GM21619 (cell line): ENCODE data around the gene FBXO34.

Experiments
- ATAC-seq: cut with Tn5 transposase; IDR thresholded peaks from one replicate; pipeline ENCODE4 v1.9.1; 2021; ENCODE audit not compliant: unreplicated experiment

The FBXO34 gene, protein sequence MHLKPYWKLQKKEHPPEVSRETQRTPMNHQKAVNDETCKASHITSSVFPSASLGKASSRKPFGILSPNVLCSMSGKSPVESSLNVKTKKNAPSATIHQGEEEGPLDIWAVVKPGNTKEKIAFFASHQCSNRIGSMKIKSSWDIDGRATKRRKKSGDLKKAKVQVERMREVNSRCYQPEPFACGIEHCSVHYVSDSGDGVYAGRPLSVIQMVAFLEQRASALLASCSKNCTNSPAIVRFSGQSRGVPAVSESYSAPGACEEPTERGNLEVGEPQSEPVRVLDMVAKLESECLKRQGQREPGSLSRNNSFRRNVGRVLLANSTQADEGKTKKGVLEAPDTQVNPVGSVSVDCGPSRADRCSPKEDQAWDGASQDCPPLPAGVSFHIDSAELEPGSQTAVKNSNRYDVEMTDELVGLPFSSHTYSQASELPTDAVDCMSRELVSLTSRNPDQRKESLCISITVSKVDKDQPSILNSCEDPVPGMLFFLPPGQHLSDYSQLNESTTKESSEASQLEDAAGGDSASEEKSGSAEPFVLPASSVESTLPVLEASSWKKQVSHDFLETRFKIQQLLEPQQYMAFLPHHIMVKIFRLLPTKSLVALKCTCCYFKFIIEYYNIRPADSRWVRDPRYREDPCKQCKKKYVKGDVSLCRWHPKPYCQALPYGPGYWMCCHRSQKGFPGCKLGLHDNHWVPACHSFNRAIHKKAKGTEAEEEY

DNA sequence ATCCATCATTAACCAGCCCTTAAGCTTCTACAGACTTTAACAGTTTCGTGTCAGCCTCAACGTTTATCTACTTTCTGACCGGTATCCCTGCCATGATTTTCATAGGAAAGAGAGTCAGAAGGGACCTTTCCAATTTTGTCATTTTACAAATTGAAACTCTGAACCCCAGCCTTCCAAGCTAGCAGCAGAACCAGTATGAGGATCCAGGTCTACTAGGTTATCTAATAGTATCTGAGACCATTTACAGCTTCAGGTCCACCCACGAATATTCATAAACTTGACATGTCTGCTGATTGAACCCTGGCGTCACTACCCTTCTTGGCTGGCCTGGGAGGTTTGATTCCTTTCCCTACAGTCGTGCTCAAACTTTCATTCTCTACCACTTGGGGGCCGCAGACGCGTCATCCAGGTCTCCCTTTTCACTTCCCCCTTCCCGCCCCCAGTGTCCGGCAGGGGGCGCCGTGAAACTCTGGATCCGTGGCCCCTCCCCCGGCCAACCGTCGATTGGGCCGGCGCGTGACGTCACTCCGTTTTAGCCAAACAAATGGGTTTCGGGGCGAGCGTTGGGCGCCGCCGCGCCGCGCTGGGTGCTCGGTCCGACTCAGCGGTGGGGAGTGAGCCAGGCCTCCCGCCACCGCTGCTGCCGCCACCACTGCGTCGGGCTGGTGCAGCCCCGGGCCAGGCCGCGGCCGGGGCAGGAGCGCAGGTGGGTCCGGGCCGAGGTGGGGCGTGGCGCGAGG, at the start of gene FBXO34:
Gene FBXO34 (plus strand): TSS at position 590 of the 740 bp plus-strand sequence. CDS start 78,970 bp downstream, outside the sequence.
- ATAC-seq = peak; percentile 82

DNA sequence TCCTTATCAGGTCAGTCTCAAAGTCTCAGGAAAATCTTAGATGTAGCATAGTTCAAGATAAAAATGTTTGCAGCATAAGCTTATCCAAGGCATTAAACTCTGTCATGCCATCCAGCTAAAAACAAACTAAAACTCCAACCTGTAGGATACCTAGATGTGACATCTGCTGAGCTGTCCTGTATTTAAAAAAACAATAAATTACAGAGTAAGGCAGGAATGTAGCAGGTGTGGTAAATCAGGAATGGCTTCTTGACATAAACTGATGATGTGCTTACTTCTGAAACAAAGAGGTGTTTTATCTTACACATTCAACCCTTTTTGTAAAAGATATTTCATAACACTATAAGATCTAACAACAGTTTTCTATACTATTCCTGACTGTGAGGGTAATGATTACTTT, 49.3 kb upstream of the FBXO34 start:
- no peak for ATAC-seq

DNA sequence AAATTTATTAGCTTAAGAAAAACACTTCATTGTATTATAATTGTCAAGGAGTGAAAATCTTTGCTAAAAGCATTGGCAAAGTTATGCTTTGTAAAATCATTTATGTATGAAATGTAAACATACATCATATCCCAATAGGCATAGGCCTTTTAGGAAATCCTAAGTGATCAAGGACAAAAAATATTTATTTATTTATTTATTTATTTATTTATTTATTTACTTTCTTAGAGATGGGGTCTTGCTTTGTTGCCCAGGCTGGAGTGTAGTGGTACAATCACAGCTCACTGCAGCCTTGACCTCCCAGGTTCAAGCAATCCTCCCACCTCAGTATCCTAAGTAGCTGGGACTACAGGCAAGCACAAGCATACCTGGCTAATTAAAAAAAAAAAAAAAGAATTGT, 47.9 kb upstream of the FBXO34 start:
- no peak for ATAC-seq

DNA sequence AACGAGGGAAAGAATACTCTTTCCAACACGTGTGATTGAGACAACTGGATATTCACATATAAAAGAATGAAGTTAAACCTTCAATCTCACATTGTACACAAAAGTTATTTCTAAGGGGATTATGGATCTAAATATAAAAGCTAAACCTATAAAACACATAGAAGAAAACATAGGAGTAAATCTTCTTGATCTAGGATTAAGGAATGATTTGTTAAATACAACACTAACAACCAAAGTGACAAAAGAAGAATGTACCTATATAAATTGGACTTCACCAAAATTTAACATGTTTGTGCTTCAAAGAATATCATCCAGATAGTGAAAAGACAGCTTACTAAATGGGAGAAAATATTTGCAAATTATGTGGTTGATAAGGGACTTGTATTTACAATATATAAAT, 43.0 kb upstream of the FBXO34 start:
- ATAC-seq = no peak

DNA sequence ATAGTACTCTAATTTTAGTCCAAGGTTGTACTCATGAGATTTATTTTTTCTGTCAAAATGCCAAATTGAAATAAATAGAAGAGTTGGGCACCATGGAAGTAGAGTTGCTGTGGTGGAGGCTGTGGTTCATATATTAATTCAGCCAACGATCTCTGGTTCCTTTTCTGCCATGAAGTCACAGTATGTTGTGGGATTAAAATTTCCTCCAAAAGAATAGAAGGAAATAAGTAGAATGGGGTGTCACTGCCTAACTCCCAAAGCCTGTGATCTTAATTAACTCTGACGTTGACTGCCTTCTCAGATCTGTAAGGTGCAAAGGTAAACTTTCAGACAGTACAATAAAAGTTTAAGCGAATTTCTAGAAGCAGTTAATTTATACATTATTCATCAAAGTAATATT, 37.6 kb upstream of the FBXO34 start:
- ATAC-seq = no peak

DNA sequence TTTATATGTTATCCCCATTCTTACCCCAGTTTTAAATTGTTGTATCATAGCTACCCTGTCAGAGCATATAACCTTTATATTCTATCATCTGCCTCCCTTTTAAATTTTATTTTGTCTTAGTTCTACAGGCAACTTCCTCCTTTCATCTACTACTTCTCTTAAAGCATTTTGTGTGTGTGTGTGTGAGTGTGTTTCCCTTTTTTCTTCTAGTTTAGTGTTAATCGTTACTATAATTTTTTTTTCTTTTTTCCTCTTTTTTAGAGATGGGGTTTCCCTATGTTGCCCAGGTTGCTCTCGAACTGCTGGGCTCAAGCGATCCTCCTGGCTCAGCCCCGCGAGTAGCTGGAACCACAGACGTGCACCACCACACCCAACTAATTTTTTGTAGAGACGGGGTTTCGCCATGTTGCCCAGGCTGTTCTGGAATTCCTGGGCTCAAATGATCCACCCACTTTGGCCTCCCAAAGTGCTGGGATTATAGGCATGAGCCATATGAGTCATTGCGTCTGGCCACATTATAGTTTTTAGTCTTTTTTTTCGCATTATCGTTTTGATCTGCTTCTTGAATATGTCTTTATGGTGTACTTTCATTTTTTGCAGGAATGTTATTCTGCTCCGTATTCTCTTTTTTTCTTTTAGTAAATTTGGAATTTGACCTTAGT, 33.1 kb upstream of the FBXO34 start:
- no peak for ATAC-seq

DNA sequence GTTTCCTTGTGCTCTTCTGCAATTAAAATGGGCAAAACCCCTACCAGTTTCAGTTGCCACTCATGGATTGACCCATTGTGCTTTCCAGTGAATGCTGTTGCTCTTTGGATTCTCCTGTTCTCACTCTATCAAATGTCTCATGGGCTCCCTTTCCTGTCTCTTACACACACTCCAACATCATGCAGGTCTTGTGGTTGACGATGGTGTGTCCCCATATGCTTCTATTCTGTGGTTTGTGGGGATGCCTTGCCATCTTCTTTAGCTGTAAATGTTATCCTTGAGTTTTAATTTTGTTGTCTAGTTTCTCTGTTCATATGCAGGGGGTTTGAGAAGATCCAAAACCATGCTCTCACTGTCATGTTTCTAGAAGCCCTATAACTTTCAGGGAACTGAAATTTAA, 31.9 kb upstream of the FBXO34 start:
- no peak for ATAC-seq

DNA sequence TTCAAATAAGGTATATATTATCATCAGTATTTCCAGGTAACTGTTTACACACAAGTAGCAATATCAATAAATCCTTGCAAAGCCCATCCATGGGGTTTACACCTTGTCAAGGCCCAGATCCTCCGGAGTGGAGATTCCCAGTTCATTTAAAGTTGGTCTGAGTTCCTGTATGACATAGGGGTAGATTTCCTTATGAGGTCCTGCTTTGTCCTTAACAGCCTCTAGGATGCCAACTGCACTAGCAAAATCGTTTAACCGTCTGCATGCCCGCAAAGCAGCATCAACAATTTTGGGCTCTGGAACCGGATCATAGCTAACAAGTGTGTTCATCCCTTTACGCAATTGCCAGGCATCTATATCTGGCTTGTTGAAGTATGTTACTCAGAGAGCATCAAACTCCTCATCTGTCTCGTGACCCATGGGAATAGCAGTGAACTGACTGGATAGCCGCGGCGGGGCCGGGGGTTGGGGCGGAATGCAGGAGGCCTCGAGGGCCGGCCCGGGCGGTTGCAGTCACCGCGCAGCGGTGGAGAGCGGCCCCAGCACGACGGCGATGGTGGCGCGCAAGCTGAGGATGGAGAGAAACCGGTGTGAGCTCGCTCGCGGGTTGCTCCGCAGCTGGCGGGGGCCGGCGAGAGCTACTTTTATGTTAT, 30.6 kb upstream of the FBXO34 start:
- ATAC-seq = no peak

DNA sequence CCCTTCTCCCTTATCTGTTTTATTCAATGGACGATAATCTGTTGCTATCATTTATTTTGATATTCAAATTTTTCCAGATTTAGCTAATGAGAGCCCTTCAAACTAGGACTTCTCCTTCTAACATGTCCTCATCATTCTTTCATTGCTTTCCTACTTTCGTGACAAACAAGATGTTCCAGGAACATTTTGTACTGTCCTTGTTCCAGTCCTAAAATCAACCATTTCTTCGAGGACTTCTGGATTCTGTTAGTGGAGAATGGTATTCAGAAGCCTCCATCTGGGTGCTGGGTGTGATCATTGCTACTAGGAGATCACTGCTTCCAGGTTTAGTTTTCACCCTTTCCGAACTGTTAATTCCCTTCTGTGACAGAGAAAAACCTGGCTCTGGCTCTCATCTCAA, 29.5 kb upstream of the FBXO34 start:
- ATAC-seq = no peak

DNA sequence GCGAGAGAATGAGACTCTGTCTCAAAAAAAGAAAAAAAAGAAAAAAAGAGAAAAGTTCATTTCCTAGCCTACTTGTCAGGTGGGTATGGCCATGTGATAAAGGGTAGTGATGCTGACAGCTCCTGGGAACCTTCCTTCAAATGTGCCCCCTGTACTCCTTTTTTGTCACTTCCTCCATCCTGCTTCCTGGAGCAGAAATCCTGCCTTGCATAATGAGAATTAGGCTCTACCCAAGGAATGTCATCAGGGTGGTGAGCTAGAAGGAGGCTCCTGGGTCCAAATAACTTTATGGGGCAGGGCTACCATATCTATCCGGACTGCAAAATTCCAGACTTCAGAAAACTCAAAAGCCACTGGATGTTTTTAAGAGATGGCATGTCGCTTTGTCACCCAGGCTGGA, 27.8 kb upstream of the FBXO34 start:
- no peak for ATAC-seq

DNA sequence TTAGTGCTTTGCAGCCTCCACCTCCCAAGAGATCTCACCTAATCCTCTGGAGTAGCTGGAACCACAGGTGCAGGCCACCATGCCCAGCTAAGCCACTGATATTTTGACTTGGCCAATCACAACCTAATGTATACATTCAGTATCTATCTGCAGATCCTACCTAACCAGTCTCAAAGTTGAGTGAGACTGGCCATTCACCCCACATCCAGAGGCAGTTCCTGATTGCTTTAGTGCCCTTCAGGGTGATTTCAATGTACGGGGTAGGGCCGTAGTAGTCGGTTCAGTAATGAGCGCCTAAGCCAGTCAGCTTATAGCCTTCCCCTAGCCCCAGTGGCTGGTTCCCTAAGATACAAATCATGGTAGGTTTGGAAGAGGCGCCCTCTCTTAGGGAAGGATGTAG, 27.4 kb upstream of the FBXO34 start:
- ATAC-seq = no peak

DNA sequence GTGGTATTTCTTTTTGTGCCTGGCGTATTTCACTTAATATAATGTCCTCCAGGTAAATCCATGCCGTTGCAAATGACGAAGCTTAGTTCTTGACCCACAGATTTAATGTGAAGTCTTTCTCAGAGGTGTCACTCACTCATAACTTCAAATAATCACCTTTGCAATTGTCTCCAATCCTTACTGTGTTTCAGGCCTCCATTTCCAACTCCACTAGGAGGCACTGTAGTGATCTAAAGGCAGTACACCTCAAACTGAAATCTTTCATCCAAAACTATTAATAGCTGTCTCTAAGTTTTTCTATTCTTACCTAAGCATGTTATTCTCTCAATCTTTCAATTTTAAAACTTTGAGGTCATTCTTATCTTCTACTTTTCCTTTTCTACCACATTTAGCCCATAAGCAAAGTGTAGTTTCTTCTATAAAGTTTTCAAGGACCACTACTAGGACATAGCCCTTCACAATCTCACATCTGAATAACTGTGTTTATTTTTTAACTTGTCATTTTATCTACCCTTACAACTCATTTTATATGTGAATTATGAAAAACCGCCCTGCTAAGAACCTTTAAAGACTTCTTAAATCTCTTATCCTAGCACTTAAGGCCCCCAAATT, 25.5 kb upstream of the FBXO34 start:
- no peak for ATAC-seq

DNA sequence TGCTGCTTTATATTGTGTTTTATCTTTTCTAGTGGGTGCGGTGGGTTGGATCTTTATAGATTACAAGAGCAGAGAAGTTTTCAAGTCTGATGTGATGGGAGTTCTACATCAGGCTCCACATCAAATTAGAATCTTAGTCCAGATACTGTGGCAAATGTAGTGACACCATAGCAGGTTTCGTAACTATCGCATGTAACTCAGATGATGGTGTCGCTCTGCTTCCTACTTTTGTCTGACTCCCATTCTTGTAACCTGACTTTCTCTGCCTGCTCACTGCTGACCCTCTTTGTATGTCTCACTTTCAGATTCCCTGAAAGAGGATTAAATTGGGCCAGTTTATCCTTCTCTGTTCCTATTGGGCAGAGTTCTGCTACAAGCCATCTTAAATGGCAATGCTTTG, 22.8 kb upstream of the FBXO34 start:
- no peak for ATAC-seq

DNA sequence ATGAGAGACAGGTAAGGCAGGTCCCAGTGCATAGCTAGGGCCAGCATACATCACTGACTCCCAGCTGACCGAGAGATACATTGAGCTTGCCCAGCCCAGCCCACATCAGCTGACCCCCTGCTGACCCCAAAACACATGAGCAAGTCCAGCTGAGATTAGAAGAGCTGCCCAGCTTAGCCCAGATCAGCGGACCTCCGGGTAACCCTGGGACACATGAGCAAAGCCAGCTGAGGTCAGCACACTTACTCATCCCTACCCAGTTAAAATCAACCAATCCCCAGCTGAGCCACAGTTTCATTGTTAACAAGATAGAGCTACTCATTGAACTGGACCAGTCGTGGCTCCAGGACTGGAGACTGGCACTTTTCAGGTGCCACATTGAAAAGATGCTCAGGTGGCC, 21.8 kb upstream of the FBXO34 start:
- no peak for ATAC-seq

DNA sequence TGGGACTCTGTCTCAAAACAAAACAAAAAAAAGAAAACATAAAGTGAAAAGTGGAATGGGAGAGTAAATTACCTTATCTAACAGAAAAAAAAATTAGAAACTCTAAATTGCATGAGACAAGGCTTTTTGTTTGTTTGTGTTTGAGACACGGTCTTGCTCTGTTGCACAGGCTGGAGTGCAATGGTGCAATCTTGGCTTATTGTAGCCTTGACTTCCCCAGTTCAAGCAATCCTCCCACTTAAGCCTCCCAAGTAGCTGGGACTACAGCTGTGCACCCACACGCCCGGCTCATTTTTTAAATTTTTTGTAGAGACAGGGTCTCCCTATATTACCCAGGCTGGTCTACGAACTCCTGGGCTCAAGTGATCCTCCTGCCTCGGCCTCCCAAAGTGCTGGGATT, 17.9 kb upstream of the FBXO34 start:
- no peak for ATAC-seq

DNA sequence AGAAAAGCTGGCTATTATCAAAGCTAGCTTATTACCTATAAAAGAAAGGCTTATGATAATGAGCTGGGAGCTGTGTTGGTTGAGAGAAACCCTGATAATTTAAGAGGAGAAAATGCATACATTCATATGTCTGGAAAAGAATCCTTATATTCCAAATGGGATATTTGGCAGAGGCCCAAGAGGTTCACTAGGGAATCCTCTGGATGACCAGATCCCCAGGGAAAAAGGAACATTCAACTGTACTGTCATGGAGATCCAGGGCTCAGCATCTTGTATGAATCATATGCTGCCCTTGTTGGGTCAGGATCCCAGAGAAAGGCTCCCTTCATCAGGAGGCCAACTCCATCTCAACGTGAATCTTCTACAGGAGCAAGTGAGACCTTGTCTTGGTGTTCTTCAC, 16.6 kb upstream of the FBXO34 start:
- no peak for ATAC-seq

DNA sequence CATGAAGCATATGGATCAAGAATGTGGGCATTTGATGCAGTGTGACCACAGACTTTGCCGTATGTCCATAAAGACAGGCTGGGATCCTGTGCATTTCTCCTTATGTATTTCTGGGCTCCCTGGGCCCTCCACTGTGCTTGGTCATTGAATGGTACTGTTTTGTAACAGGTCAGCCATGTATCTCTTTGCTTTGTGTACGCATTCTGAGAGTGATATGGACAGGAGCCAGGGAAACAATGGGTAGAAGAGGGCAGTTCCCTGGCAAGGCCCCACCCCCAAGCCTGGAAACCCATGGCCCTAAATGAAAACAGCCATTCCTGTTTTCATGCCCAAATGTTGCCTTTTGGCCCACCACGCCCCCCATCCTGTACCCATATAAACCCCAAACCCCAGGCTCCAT, 15.2 kb upstream of the FBXO34 start:
- no peak for ATAC-seq

DNA sequence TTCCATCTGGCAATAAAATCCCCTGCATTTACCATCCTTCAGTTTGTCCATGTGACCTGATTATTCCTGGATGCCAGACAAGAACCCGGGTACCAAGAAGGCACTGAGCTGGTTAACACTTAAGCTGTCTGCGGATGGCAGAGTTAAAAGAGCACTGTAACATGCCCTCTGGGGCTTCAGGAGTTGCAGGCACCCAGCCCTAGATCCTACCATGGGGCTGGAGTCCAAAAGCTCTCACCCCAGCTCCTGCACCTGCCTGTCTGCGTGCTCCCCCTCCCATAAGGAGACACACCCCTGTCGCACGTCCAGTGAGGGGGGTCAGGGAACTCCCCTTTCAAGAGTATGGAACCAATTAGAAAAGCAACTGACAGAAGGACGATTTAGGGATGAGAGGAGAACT, 14.6 kb upstream of the FBXO34 start:
- ATAC-seq = no peak

DNA sequence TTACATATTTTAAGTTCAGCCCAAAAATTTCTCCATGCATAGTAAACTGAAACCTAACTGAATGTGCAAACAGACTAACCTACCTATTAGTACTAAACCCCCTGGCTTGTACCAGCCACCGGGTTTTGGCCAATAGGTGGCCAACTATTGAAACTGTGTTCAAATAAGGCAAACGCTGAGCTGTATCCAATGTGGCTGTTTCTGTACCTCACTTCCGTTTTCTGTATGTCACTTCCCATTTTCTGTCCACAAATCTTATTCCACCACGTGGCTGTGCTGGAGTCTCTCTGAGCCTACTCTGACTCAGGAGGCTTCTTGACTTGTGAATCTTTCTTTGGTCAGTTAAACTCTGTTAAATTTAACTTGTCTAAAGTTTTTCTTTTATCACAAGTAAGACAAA, 6.0 kb upstream of the FBXO34 start:
- ATAC-seq = no peak

DNA sequence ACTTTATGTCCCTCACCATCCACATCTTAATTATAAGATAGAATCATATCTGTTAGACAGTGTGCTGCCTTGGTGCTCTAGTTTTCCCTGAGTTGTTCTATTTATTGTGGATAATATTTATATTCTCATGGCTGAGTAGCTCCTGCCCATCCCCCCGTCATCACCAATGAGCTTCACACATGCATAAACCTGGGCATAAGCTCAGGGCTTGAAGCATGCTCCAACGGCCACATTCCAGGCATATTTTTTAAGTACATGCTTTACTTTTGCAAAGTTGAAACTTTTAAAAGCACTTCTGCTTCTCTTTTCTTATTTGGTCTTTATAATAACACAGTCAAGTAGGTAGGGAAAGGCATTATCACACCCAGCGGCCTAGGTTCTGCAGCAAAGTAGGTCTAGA, 3.4 kb upstream of the FBXO34 start:
- ATAC-seq = no peak
